Kasumi-1 (cell line): ENCODE data around the gene FBN1.

Source experiments
- DNase-seq, 2 experiments: peaks; one replicate each; lab custom pipeline; 2025; lab: John Stamatoyannopoulos, UW

FBN1 gene

GRCh38 chr15:48514103-48514816 is 131.2 kb downstream of the FBN1 start:
- no peak for DNase-seq

GRCh38 chr15:48510976-48511375 is 134.5 kb downstream of the FBN1 start:
- no peak for DNase-seq

- DNase-seq = peak; percentile 23 to 81
Observed at GRCh38 chr15:48507416-48508065, 138.0 kb downstream of the FBN1 start.

- DNase-seq = no peak
Observed at GRCh38 chr15:48505067-48505466, 140.4 kb downstream of the FBN1 start.

GRCh38 chr15:48501208-48501607 is 144.3 kb downstream of the FBN1 start:
- DNase-seq = no peak

GRCh38 chr15:48500595-48500994 is 144.9 kb downstream of the FBN1 start:
- no peak for DNase-seq

GRCh38 chr15:48499978-48500377 is 145.5 kb downstream of the FBN1 start:
- no peak for DNase-seq

GRCh38 chr15:48498828-48499227 is 146.7 kb downstream of the FBN1 start:
- DNase-seq = no peak

GRCh38 chr15:48494631-48495030 is 150.9 kb downstream of the FBN1 start:
- DNase-seq = no peak

- no peak for DNase-seq
Observed at GRCh38 chr15:48493763-48494225, 151.7 kb downstream of the FBN1 start.

- DNase-seq = no peak
Observed at GRCh38 chr15:48493084-48493762, 152.3 kb downstream of the FBN1 start.

- no peak for DNase-seq
Observed at GRCh38 chr15:48486228-48486627, 159.3 kb downstream of the FBN1 start.

- no peak for DNase-seq
Observed at GRCh38 chr15:48481802-48482201, 163.7 kb downstream of the FBN1 start.

- no peak for DNase-seq
Observed at GRCh38 chr15:48479751-48480150, 165.8 kb downstream of the FBN1 start.

- no peak for DNase-seq
Observed at GRCh38 chr15:48478581-48478980, 166.9 kb downstream of the FBN1 start.

- no peak for DNase-seq
Observed at GRCh38 chr15:48477795-48478360, 167.6 kb downstream of the FBN1 start.

- no peak for DNase-seq
Observed at GRCh38 chr15:48475600-48476395, 169.7 kb downstream of the FBN1 start.

- DNase-seq = no peak
Observed at GRCh38 chr15:48473667-48474066, 171.8 kb downstream of the FBN1 start.

GRCh38 chr15:48472756-48473155 is 172.8 kb downstream of the FBN1 start:
- no peak for DNase-seq

GRCh38 chr15:48471073-48471472 is 174.4 kb downstream of the FBN1 start:
- DNase-seq = no peak

GRCh38 chr15:48470096-48470495 is 175.4 kb downstream of the FBN1 start:
- no peak for DNase-seq

- no peak for DNase-seq
Observed at GRCh38 chr15:48469681-48470080, 175.8 kb downstream of the FBN1 start.
